ENCODE results near the gene EFCAB8.

- TF ChIP-seq SPI1 (IDR thresholded peaks at IDR 0.05; ENCODE audit: low read depth, low read length) = no peak
- TF ChIP-seq POLR2A (IDR thresholded peaks at IDR 0.05; ENCODE audit: low read depth, low read length) = no peak
Measured at GRCh38 chr20:32906871-32907495, 48.3 kb downstream of the EFCAB8 start.

All from GM12891 (cell line).